C4-2B (cell line): Measurements from ENCODE around the gene ZFYVE9.
"Not testable (repeated sequence)": the region's sequence is repeated elsewhere in the genome, so short reads cannot be mapped to it uniquely, and the experiment has no call there.

Experiments
- H3K27ac ChIP-seq: fragments of 450-650 bp; 2 replicates; pipeline ENCODE4 v1.5.1; 2017
- ZFX ChIP-seq: fragments of 450-650 bp; IDR thresholded peaks from 2 replicates; pipeline ENCODE4 v1.6.1; 2017
- TF ChIP-seq, protein P1 (sequence below): fragments of 450-650 bp; conservative IDR thresholded peaks from 2 replicates; pipeline ENCODE4 v1.5.1; 2017; ENCODE audit warnings: mild to moderate bottlenecking

ZFYVE9 gene

DNA sequence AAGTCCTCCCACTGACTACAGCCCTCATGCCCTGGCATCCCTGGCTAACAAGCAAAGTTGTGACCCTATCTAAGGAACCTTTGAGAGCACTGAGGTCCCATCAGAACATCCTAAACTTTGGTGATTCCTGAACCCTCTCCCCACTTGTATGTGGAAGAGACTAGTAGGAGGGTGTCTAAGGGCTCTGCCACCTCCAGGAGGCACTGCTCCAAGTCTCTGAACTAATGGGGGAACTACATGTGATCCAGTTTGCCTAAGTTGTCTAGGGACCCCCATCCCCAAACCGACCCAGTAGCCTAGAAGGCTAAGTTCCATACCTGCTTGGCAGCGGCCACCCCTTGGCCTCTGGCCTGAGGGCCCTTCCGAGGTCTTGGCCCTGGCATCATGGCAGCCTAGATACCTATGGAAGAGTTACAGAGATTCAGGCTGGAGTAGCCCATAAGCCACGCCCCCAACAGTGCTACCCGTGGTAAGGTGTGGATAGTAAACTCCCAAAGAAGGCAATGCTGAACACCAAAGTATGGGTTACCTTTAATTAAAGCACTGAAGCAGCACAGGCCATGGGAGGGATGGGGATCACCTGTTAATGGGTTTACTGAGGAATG, 222.4 kb downstream of the ZFYVE9 start:
- no peak for TF ChIP-seq ZFX
- TF ChIP-seq, protein P1, sequence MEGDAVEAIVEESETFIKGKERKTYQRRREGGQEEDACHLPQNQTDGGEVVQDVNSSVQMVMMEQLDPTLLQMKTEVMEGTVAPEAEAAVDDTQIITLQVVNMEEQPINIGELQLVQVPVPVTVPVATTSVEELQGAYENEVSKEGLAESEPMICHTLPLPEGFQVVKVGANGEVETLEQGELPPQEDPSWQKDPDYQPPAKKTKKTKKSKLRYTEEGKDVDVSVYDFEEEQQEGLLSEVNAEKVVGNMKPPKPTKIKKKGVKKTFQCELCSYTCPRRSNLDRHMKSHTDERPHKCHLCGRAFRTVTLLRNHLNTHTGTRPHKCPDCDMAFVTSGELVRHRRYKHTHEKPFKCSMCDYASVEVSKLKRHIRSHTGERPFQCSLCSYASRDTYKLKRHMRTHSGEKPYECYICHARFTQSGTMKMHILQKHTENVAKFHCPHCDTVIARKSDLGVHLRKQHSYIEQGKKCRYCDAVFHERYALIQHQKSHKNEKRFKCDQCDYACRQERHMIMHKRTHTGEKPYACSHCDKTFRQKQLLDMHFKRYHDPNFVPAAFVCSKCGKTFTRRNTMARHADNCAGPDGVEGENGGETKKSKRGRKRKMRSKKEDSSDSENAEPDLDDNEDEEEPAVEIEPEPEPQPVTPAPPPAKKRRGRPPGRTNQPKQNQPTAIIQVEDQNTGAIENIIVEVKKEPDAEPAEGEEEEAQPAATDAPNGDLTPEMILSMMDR, result no peak
- H3K27ac ChIP-seq, result peak overlapping the region; percentile 89

DNA sequence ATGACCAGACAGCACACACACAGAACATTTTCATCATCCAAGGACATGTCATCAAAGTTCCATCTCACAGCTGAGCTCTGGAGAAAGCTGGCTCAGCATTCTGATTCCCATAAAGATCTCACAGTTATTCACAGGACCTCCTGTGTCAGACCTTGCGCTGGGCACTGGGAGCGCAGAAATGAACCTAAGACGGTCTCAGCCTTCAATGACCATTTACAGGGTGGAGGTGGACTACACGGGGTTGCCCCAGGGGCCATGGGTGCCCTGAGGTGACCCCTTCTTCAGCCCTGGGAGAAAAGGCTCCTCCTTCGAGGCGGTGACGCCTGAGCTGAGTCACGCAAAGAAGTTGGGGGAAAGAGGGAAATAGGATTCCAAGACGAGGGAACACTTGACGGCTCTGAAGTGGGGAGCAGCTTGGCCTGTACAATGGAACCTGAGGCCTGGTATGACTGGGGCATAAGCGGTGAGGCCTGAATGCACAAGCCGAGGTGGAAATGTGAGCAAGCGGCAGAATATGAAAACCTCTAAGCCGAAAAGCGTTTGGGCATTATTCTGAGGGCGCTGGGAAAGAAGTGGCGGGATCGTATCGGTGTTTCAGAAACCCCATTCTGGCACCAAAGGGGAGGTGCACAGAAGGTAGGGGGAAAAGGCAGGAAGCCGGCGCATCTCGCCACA, 223.3 kb downstream of the ZFYVE9 start:
- peak overlapping the region; percentile 89 for H3K27ac ChIP-seq
- TF ChIP-seq ZFX, result no peak

DNA sequence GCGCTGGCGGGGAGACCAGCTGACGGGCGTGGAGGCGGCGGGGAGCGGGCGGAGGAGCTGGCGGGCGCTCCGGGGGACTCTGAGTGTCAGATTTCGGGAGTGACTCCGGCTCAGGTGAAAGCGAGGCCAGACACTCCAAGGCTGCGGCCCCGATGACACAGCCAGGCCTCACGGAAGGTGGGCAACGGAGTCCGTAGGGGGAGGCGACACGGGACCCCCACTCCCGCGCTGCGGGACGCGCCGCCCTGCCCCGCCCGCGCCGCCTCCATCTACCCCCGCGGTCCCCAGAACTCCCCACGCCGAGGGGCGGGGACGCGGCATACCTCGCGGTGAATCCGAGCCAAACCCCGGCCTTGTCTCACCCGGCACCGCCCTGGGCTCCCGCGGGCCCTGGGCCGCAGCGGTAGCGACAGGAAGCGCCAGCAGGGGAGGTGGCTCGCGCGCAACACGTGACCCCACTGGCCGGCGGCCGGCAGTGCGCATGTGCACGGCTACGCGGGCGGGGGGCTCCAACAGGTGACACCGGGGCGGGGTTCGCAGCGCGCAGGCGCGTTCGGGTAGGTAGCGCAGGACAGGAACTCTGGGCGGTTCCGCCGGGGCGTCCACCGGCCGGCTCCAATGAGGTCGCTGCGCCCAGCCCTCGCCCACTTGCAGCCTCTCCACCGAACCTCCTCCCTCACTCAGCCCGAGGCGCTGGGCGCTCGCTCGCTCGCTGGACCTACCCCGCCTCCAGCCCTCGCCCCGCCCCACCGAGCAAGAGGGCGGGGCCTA, 224.0 kb downstream of the ZFYVE9 start, which contains the start of gene CC2D1B:
Gene CC2D1B (minus strand): TSS at position 460 of the 771 bp plus-strand sequence. CDS start 1,585 bp downstream, outside the sequence.
- TF ChIP-seq, protein P1, result no peak
- TF ChIP-seq ZFX, result peak; percentile 85
- peak within 1 kb of the TSS; percentile 89 for H3K27ac ChIP-seq

DNA sequence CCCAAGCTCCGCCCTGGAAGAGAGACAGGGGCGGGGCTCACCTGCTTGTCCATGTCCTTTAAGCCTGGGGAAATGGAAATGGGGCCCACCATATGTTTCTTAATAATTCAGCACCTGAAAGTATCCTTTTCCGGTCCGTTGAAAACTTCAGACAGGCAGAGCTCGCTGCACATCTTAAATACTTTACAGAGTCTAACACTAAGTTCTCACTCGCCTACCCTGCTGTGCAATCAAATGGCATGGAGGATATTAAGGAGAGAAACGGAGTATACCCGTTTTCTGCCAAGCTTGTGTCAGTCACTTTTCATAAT, 224.6 kb downstream of the ZFYVE9 start:
- no peak for TF ChIP-seq ZFX
- TF ChIP-seq, protein P1, result no peak
- H3K27ac ChIP-seq, result peak overlapping the region; percentile 89

DNA sequence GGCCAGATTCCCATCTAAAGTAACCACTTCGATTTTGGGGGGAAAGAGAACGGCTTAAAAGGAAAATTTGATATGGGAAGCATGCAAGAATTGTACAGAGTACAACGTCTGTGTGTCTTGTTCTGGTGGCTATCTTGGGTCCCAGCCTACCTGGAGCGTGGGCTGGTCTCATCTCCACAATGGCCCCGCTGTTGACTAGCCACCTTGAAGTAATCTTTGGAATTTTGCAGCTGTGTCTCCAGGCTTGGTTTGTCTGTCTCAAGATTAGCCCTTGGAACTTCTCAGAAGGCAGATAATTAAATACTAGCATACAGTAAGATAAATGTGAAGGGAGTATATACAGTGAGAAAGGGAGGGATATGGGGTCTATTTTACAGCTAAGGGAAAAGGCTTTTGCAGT, 225.4 kb downstream of the ZFYVE9 start:
- TF ChIP-seq ZFX, result no peak
- TF ChIP-seq, protein P1, result no peak
- H3K27ac ChIP-seq, result peak overlapping the region; percentile 89; the same call in 1 of the 2 replicates

DNA sequence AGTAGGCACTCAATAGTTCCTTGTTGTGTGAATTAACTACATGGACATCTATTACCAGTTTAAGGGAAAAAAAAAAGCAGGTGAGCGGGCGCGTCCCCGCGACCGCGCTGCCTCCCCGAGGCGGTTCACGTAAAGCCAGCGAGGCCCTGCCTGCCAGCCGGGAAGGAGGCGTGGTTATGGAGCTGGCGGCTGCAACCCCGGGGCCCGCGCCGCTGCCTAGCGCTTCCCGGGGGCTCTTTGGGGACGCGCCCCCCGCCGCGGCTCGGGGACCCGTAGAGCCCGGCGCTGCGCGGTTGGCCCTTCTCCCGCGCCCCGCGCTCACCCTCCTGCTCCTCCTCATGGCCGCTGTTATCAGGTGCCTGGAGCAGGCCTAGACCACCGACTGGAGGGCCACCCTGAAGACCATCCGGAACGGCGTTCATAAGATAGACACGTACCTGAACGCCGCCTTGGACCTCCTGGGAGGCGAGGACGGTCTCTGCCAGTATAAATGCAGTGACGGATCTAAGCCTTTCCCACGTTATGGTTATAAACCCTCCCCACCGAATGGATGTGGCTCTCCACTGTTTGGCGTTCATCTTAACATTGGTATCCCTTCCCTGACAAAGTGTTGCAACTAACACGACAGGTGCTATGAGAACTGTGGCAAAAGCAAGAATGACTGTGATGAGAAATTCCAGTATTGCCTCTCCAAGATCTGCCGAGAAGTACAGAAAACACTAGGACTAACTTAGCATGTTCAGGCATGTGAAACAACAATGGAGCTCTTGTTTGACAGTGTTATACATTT, 226.7 kb downstream of the ZFYVE9 start:
- peak overlapping the region; percentile 64 for H3K27ac ChIP-seq
- peak; percentile 17; the same call in 1 of the 2 replicates for TF ChIP-seq ZFX
- TF ChIP-seq, protein P1, result peak; percentile 50

DNA sequence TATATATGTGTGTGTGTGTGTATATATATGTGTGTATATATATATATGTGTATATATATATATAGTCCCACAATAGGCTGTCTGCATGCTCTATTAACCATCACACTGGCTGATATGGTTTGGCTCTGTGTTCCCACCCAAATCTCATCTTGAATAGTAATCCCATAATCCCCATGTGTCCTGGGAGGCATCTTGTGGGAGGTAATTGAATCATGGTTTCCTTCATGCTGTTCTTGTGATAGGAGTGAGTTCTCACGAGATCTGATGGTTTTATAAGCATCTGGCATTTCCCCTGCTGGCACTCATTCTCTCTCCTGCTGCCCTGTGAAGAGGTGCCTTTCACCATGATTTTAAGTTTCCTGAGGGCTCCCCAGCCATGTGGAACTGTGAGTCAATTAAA, 228.0 kb downstream of the ZFYVE9 start:
- H3K27ac ChIP-seq, result not testable (repeated sequence)

DNA sequence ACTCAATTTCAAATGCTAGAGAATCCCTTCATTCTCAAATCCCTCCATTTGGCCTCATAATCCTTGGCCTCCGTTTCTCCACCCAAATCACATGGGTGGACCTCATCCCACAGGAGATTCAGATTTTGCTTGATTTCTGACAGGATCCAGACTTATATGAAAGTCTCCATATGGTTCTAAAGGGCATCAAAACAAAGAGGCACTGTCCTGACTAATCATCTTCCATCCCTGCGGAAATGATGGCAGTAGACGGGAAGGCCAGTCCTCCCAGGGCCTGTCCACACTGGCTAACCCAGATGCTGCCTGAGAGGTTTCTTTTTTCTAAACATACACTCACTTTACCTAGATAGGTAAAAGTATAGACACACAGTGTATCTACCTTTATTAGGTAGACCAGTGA, 243.5 kb downstream of the ZFYVE9 start:
- TF ChIP-seq, protein P1, result no peak
- no peak for TF ChIP-seq ZFX
- no peak overlapping the region for H3K27ac ChIP-seq
